ENCODE results near the gene MYO5B.

GRCh38 chr18:49819823-49820671 is 374.9 kb downstream of the MYO5B start:
- TF ChIP-seq CTCF (IDR thresholded peaks at IDR 0.05), result no peak
- no peak for TF ChIP-seq EP300 (IDR thresholded peaks at IDR 0.05)
- no peak for TF ChIP-seq POLR2A (IDR thresholded peaks at IDR 0.05)
